HG03064 (cell line): ENCODE results near the gene PLGRKT.
A peak's percentile ranks its signal among the peaks of the same experiment; 100 is the strongest.
"Not testable (repeated sequence)": the region's sequence is repeated elsewhere in the genome, so short reads cannot be mapped to it uniquely, and the experiment has no call there.

Experiments
- ATAC-seq: cut with Tn5 transposase; IDR thresholded peaks from one replicate; pipeline ENCODE4 v1.9.1; 2021; ENCODE audit warnings: low read depth; ENCODE audit not compliant: unreplicated experiment

PLGRKT gene

DNA sequence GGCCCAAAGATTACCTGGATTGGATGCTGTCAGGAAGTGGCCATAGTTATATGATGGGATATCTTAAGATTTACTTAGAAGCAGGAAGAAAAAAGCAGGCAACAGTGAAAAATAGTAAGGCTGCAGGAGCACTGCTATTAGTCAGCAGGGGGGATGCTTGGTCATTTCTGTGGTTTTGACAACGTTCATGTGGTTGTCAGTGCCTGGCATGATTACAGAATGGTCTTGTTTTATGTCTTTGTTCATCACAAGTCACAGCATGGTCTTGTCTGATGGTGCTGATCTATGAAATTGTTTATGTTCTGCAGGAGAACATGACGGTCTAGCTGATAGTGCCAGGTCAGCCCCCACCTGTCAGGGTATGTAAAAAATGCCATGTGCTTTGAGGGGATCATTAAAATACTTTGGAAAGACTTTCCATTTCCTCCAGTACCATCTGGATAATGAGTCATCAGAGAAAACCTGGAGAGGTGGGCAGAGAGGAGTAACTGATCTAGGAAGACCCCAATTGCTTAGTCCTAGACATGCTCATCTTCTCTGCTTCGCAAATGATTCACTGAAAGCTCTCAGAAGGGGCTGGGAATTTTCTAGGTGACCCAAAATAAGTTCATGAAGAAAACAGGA, 48.5 kb downstream of the PLGRKT start:
- no peak for ATAC-seq

DNA sequence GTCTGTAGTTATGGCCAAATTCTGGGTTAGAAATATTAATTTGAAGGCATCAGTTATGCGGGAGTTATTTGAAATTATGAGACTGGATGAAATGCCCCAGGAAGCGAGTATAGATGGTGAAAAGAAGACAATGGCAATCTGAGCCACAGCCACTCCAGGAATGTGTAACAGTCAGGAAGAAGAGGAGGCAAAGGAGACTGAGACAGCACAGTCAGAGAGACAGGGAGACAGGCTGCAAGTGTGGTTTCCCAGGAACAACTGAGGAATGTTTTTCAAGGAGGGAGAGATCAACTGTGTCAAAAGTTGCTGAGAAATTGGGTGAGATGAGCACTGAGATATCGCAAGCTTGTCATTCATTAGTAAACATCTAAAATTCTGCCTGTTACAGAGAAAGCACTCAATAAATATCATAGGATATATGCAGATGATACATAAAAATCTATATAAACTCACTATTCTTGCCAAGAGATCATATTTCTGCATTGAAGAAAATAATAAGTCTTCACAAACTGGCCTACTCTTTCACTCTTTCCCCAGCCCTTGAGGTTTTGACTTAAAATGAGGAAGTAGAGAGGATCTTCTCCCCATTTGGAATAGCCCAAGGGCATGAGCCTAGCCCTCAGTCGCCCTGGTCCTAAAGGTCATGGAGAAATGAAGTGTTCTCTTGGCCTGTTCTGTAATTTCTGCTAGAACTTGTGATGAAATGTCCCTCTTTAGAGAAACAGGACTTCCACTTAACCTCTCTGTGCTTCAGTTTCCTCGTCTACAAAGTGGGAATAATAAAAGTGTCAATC, 49.5 kb downstream of the PLGRKT start:
- no peak for ATAC-seq

GRCh38 chr9:5384436-5384835, 53.3 kb downstream of the PLGRKT start:
- ATAC-seq, result no peak

DNA sequence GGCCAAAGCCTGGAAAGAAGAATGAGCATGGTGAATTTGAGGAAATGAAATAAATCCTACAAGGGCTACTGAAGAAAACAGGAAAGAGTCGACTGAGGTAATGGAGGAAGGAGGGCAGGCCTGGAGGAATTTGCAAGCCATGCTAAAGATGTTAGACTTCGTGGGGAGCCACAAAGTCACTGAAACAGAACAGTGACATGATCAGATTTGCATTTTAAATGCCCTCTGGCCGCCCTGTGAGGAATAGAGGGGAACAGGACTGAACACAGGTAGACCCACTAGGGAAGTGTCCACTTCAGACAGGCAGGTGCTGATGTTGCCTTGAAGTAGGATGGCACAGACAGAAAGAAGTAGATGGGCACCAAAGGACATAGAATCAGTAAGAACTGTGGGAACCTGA, 55.2 kb downstream of the PLGRKT start:
- no peak for ATAC-seq

- no peak for ATAC-seq
Observed at GRCh38 chr9:5375790-5376477, 61.8 kb downstream of the PLGRKT start.

- ATAC-seq, result peak; percentile 73
Observed at GRCh38 chr9:5375091-5375490, 62.6 kb downstream of the PLGRKT start.

DNA sequence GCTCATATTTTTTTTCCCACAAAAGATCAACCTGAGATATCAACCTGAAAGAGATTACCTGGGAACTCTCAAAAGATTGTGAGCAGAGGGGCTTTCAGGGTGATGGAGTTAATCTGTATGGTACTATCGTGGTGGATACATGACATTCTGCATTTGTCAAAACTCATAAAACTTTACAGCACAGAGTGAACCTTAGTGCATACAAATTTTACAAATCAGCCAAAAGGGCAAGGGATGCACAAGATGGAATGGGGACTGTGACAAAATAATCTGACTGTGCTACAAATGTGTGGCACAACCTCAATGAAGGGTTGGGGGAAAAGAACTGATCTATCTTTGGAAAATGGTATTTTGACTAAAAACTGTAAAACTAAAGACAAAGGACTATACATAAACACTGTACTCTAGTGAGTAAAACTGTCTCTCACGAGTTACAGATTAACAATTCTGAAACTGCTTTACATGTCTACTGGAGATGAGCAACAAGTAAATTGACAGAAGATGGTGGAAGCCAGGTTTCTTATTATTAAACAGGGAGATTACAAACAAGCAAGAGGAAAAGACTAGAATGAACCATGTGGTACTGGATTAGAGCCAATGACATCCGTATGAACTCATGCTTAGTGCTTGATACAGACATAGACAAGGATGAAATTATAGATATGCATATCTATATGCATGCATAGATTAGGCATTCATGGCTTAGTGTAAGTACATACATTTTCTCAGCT, 73.3 kb downstream of the PLGRKT start:
- ATAC-seq, result peak; percentile 96

DNA sequence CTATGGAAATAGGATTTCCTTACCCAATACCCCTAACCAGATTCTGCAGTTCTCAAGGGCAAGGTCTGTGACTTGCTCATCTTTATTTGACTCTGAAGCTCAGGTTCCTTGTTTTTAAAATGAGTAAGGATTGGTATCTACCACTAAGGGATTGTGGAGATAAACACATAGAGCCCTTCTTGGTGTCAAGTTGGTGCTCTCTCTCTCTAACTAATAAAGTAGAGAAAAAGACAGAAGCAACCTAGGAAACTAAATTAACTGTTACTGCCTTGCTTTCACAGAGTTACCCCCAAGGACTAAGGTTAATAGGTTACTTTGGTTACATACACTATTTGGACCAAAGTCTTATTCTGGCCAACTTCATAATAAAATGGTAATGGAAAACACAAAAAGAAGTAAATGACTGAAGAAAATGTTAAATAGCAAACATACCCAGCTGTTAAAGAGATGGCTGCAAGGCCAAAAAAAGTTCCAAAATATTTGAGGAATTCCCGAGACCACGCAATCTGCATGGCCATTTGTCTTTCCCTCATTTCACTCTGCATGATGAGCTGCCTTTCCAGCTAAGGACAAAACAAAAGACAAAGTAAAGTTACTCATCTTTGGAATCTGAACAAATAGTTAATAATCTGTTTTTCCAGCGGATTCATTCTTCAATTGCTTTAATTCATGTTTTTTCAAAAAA, 76.3 kb downstream of the PLGRKT start:
- ATAC-seq, result no peak

- no peak for ATAC-seq
Observed at GRCh38 chr9:5360341-5360740, 77.4 kb downstream of the PLGRKT start.

GRCh38 chr9:5357431-5358105, 80.2 kb downstream of the PLGRKT start:
- ATAC-seq, result no peak

DNA sequence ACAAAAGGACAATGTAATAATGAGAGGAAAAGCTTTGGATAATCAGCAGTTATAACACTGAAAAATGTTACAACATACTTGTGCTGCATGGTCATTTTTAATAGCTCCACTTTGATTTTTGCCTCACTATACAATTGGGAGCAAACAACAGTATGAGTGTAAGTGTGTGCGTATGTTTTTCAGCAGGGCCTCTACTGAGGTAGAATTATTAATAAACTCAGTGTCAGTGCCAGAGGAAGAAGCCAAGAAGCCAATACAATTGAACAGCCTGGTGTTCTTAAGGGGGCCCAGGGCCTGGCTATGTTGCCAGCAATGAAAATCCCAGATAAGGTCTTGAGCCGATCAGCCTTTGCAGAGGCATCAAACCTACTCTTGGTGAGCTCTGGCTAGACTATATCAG, 81.9 kb downstream of the PLGRKT start:
- no peak for ATAC-seq

GRCh38 chr9:5355226-5355625, 82.5 kb downstream of the PLGRKT start:
- no peak for ATAC-seq

DNA sequence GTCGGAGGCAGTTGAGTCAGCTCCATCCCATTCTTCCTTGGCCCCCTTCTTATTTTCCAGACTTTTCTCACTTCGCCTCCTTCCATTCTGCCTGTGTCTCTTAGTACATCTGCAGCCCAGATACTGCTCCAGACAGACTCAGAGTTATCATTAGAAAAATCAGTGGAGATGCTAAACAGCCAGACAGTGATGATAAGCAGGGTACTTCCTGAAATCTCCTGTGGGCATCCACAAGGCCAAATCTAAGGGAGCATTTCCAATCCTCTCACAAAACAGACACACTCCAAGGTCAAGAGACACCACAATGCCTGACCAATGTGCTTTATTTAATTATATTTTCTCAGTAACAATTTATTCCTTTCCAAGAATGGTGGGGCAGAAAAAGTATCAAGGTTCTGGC, 83.5 kb downstream of the PLGRKT start:
- ATAC-seq, result no peak

GRCh38 chr9:5352637-5353248, 85.0 kb downstream of the PLGRKT start:
- no peak for ATAC-seq

GRCh38 chr9:5338992-5339981, 98.4 kb downstream of the PLGRKT start, which contains the start of gene RLN1:
RLN1 (minus strand) TSS chr9:5339876; CDS start chr9:5339746, 130 bp downstream.
- ATAC-seq, result peak; percentile 99

DNA sequence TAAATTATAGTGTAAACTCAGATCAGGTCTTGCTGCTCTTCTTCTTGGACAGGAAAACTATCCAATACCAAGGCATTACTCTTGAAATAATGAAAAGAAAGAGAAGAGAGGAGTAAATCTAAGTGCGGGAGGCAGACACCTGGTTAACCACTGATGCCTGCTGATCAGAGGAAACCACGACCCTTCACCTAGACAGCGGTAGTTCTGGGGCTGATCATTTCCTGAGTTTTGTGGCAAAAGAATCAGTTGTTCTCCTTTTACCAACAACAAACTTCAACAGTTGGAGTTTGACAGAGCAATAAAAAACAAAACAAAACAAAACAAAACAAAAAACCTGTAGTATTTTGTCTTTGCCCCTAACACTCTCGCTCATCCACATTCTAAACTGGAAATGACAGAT, 101.0 kb downstream of the PLGRKT start:
- no peak for ATAC-seq

- ATAC-seq, result not testable (repeated sequence)
Observed at GRCh38 chr9:5331276-5331675, 106.4 kb downstream of the PLGRKT start.

DNA sequence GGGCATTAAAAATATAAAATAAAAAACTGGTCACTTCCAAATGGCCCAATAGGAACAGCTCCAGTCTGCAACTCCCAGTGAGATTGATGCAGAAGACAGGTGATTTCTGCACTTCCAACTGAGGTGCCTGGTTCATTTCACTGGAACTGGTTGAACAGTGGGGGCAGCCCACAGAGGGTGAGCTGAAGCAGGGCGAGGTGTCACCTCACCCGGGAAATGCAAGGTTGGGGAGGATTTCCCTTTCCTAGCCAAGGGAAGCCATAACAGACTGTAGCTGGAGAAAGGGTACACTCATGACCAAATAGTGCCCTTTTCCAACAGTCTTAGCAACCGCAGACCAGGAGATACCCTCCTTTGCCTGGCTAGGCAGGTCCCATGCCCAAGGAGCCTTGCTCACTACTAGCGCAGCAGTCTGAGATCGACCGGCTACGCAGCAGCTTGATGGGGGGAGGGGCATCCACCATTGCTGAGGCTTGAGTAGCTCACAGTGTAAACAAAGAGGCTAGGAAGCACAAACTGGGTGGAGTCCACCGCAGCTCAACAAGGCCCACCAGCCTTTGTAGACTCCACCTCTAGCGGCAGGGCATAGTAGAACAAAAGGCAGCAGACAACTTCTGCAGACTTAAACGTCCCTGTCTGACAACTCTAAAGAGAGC, 110.7 kb downstream of the PLGRKT start:
- no peak for ATAC-seq
